HCT116 (cell line): Measurements from ENCODE around the gene RAP2C. TPM values are rescaled to one million over a fixed set of nuclear protein-coding genes. Genes with fewer than 3 reads are reported as not detected.

Source experiments
- ATAC-seq: fragments of 200-7000 bp; cut with Tn5 transposase; 2 replicates; pipeline ENCODE4 v1.9.1; 2020; ENCODE audit warnings: mild to moderate bottlenecking, moderate library complexity
- BruUV-seq: library from RNA; stranded (reverse); fragments of 400-500 nt; replicated peaks from 2 replicates; lab custom pipeline; 2021; lab: Mats Ljungman, UMichigan
- CTCF ChIA-PET: fragments of 300-600 bp; sonication (Branson Sonifier 250); formaldehyde crosslinking; loops from one replicate; lab custom pipeline; 2021; ENCODE audit warnings: antibody characterized with exemption; lab: Charles Lee
- POLR2A ChIA-PET: fragments of 300-600, 350-600 bp; sonication (Branson Sonifier 250); formaldehyde crosslinking; loops from one replicate; lab custom pipeline; 2021; ENCODE audit warnings: antibody characterized with exemption; lab: Charles Lee
- RAD21 ChIA-PET, 2 experiments: fragments of 300-600 bp; sonication (Branson Sonifier 250); formaldehyde crosslinking; loops; one replicate each; lab custom pipeline; 2023; ENCODE audit warnings: low total read pairs in 2 of 2; ENCODE audit not compliant: uncharacterized antibody in 2 of 2, unreplicated experiment in 2 of 2, low non-redundant PET in 1 of 2; lab: Charles Lee
- DNase-seq: peaks from one replicate; pipeline ENCODE4 v3.0.0-alpha.2; 2010; ENCODE audit warnings: low read depth, low spot score
- H2AFZ ChIP-seq: fragments of 200-600 bp; shearing (Covaris generic), sonication (generic); 2 replicates; pipeline ENCODE4 v1.6.1; 2017; ENCODE audit warnings: low read depth, mixed run types, mixed read lengths, antibody characterized with exemption, low read length; ENCODE audit not compliant: poor library complexity, severe bottlenecking
- H3K27ac ChIP-seq: 2 replicates; pipeline ENCODE4 v1.5.1; 2012; ENCODE audit warnings: low read depth, low read length
- H3K27me3 ChIP-seq: fragments of 200-600 bp; sonication (generic); 2 replicates; pipeline ENCODE4 v1.6.1; 2016; ENCODE audit warnings: mixed run types, low read length, mixed read lengths; ENCODE audit not compliant: insufficient read depth
- H3K36me3 ChIP-seq, 2 experiments: fragments of 200-500 bp in 1 of 2; fragments of 200-600 bp in 1 of 2; sonication (Bioruptor generic) in 1 of 2; sonication (generic) in 1 of 2; 2 replicates each; pipeline versions ENCODE4 v1.5.1 to v1.6.1; 2014 to 2016; ENCODE audit warnings: low read length in 2 of 2, inconsistent platforms in 1 of 2, mixed read lengths in 1 of 2, mixed run types in 1 of 2; ENCODE audit not compliant: insufficient read depth in 2 of 2, control insufficient read depth in 1 of 2
- H3K4me1 ChIP-seq, 2 experiments: fragments of 200-600 bp in 1 of 2; sonication (generic) in 1 of 2; 2 replicates each; pipeline versions ENCODE4 v1.5.1 to v1.6.1; 2012 to 2017; ENCODE audit warnings: low read length in 2 of 2, inconsistent platforms in 1 of 2, mild to moderate bottlenecking in 1 of 2, mixed read lengths in 1 of 2, mixed run types in 1 of 2, moderate library complexity in 1 of 2; ENCODE audit not compliant: insufficient read depth in 2 of 2, control insufficient read depth in 1 of 2
- H3K4me2 ChIP-seq: fragments of 200-600 bp; sonication (generic); 2 replicates; pipeline ENCODE4 v1.6.1; 2017; ENCODE audit warnings: mixed run types, low read length, mixed read lengths
- H3K4me3 ChIP-seq, 2 experiments: fragments of 200-600 bp in 1 of 2; sonication (generic) in 1 of 2; replicated peaks in 1 of 2; 2 replicates each; pipeline ENCODE4 v1.5.1; 2011 to 2016; ENCODE audit warnings: low read length in 2 of 2, control low read depth in 1 of 2, low read depth in 1 of 2, mild to moderate bottlenecking in 1 of 2, mixed read lengths in 1 of 2, mixed run types in 1 of 2
- H3K79me2 ChIP-seq: fragments of 200-600 bp; sonication (generic); 2 replicates; pipeline ENCODE4 v1.6.1; 2017; ENCODE audit warnings: mild to moderate bottlenecking, mixed run types, low read length, moderate library complexity, mixed read lengths; ENCODE audit not compliant: insufficient read depth
- H3K9ac ChIP-seq: fragments of 200-600 bp; sonication (generic); 2 replicates; pipeline ENCODE4 v1.6.1; 2016; ENCODE audit warnings: low read length, mixed read lengths
- H3K9me2 ChIP-seq: fragments of 200-600 bp; sonication (generic), shearing (Covaris generic); 2 replicates; pipeline ENCODE4 v1.6.1; 2017; ENCODE audit warnings: mixed run types, mild to moderate bottlenecking, moderate library complexity; ENCODE audit not compliant: insufficient read depth
- H3K9me3 ChIP-seq, 2 experiments: fragments of 200-500 bp in 1 of 2; fragments of 200-600 bp in 1 of 2; sonication (Bioruptor generic) in 1 of 2; sonication (generic) in 1 of 2; 2 replicates each; pipeline ENCODE4 v1.6.1; 2014 to 2017; ENCODE audit warnings: low read length in 2 of 2, mixed read lengths in 2 of 2, inconsistent platforms in 1 of 2, low read depth in 1 of 2, mild to moderate bottlenecking in 1 of 2, mixed run types in 1 of 2, moderate library complexity in 1 of 2; ENCODE audit not compliant: control insufficient read depth in 1 of 2, insufficient read depth in 1 of 2
- H4K20me1 ChIP-seq: fragments of 200-600 bp; sonication (generic), shearing (Covaris generic); 2 replicates; pipeline ENCODE4 v1.6.1; 2017; ENCODE audit warnings: mixed run types, mild to moderate bottlenecking, moderate library complexity; ENCODE audit not compliant: insufficient read depth
- ATF3 ChIP-seq: IDR thresholded peaks from 2 replicates; pipeline ENCODE4 v1.6.1; 2012
- CTCF ChIP-seq, 3 experiments: fragments of 200-600 bp in 1 of 3; sonication (generic) in 1 of 3; IDR thresholded peaks in 2 of 3; conservative IDR thresholded peaks in 1 of 3; 2 replicates each; pipeline ENCODE4 v1.5.1; 2012 to 2017; ENCODE audit warnings: low read depth in 2 of 3, low read length in 2 of 3, antibody characterized with exemption in 1 of 3, borderline replicate concordance in 1 of 3, control low read depth in 1 of 3, mild to moderate bottlenecking in 1 of 3, mixed read lengths in 1 of 3, mixed run types in 1 of 3, moderate library complexity in 1 of 3; ENCODE audit not compliant: insufficient read depth in 1 of 3
- ELF1 ChIP-seq: IDR thresholded peaks from 2 replicates; pipeline ENCODE4 v1.6.1; 2012; ENCODE audit warnings: low read depth, borderline replicate concordance
- EZH2 ChIP-seq: fragments of 200-600 bp; sonication (generic); IDR thresholded peaks from 2 replicates; pipeline ENCODE4 v1.6.1; 2017; ENCODE audit warnings: antibody characterized with exemption, mixed run types
- EZH2phosphoT487 ChIP-seq: fragments of 200-600 bp; IDR thresholded peaks from 2 replicates; pipeline ENCODE4 v1.6.1; 2018; ENCODE audit warnings: antibody characterized with exemption, borderline replicate concordance
- POLR2A ChIP-seq: IDR thresholded peaks from 2 replicates; pipeline ENCODE4 v1.7.0; 2011; ENCODE audit warnings: borderline replicate concordance; ENCODE audit not compliant: insufficient read depth, insufficient read length; ENCODE audit errors: extremely low read depth
- RAD21 ChIP-seq: IDR thresholded peaks from 2 replicates; pipeline ENCODE4 v1.6.1; 2012; ENCODE audit warnings: low read depth, mild to moderate bottlenecking
- REST ChIP-seq: IDR thresholded peaks from 2 replicates; pipeline ENCODE4 v1.6.1; 2012; ENCODE audit warnings: low read depth
- SIN3A ChIP-seq: IDR thresholded peaks from 2 replicates; pipeline ENCODE4 v1.6.1; 2012; ENCODE audit warnings: low read depth
- SRF ChIP-seq: IDR thresholded peaks from 2 replicates; pipeline ENCODE4 v1.6.1; 2012; ENCODE audit warnings: low read depth
- TCF7L2 ChIP-seq: IDR thresholded peaks from 2 replicates; pipeline ENCODE4 v1.7.0; 2011; ENCODE audit warnings: borderline replicate concordance, inconsistent platforms; ENCODE audit not compliant: insufficient read depth, insufficient read length; ENCODE audit errors: extremely low read depth
- ZBTB33 ChIP-seq: IDR thresholded peaks from 2 replicates; pipeline ENCODE4 v1.6.1; 2011; ENCODE audit warnings: mild to moderate bottlenecking, low read length, moderate library complexity; ENCODE audit not compliant: insufficient replicate concordance; ENCODE audit errors: extremely low read depth
- ZFX ChIP-seq: fragments of 450-650 bp; IDR thresholded peaks from 2 replicates; pipeline ENCODE4 v1.6.1; 2017
- ZNF274 ChIP-seq: fragments of 200-500 bp; sonication (Bioruptor generic); IDR thresholded peaks from 2 replicates; pipeline ENCODE4 v1.6.1; 2014; ENCODE audit warnings: mild to moderate bottlenecking, low read depth, low read length, inconsistent platforms
- intact Hi-C: fragments of 100-400 bp; cut with micrococcal nuclease; formaldehyde crosslinking; loops from 2 replicates; pipeline ENCODE4 v1.10.0; 2022
- total RNA-seq: library from RNA; stranded (reverse); gene quantifications from one replicate; pipeline ENCODE4 v1.2.1, GENCODE V29; 2021; ENCODE audit not compliant: unreplicated experiment

RAP2C gene
- total RNA-seq, 1 experiment from 2014 or later = 19.9 TPM

- no peaks in the 10 kb centered on the region for H4K20me1 ChIP-seq
- RAD21 ChIA-PET = no interaction called here
- no peak overlapping the region for H3K4me3 ChIP-seq
- H3K9me3 ChIP-seq = no peaks in the 10 kb centered on the region
- DNase-seq (no peak), ATAC-seq (no peak)
- CTCF ChIA-PET = interaction anchor here (1.9 kb wide), 1 partner anchor 13 kb away, joined by 4 read pairs; the partner anchor contains the start of gene RAP2C
- H3K4me1 ChIP-seq = no peaks in the 10 kb centered on the region
- peaks cover 5% of the 10 kb centered on the region; the same call in 1 of the 2 replicates for H3K79me2 ChIP-seq
- intact Hi-C loops = no loop called here
- peaks cover 0 to 2% of the 10 kb centered on the region in 2 experiments; a peak in 1 of 4 replicates for H3K36me3 ChIP-seq
- H3K27ac ChIP-seq = no peak overlapping the region
- BruUV-seq = no TSS peak
- TF ChIP-seq EZH2phosphoT487 (no peak), ELF1 (no peak), ZBTB33 (no peak), POLR2A (no peak), RAD21 (no peak), ZNF274 (no peak), SIN3A (no peak), CTCF (IDR thresholded peaks at IDR 0.05 in 2 of 3, conservative IDR thresholded peaks at IDR 0.05 in 1 of 3; ENCODE audit: borderline replicate concordance in 1 of 3, insufficient read depth in 1 of 3, low read depth in 2 of 3, low read length in 2 of 3) (no peak), EZH2 (no peak), REST (no peak), ATF3 (no peak), TCF7L2 (no peak), ZFX (no peak), SRF (no peak)
- TF ChIP-seq, all 23 proteins: peak for 0
- no peaks in the 10 kb centered on the region for H3K9me2 ChIP-seq
- H3K27me3 ChIP-seq = no peaks in the 10 kb centered on the region
- H3K9ac ChIP-seq = no peak overlapping the region
- no peak overlapping the region for H3K4me2 ChIP-seq
- POLR2A ChIA-PET = no interaction called here
- H2AFZ ChIP-seq = no peak overlapping the region
Measured at GRCh38 chrX:132206259-132206658, 13.0 kb downstream of the RAP2C start.
